NB4 (cell line): Measurements from ENCODE around the gene CGB1.

Source experiments
- MAX ChIP-seq: IDR thresholded peaks from 2 replicates; pipeline ENCODE4 v1.6.1; 2011; ENCODE audit warnings: low read depth, low read length
- POLR2A ChIP-seq: IDR thresholded peaks from 2 replicates; pipeline ENCODE4 v1.6.1; 2011; ENCODE audit warnings: mild to moderate bottlenecking; ENCODE audit not compliant: insufficient read length; ENCODE audit errors: extremely low read depth
- TF ChIP-seq, protein P1 (sequence below): IDR thresholded peaks from one replicate; pipeline ENCODE4 v1.5.1; 2012; ENCODE audit warnings: low read depth, low read length

- TF ChIP-seq, protein P1, sequence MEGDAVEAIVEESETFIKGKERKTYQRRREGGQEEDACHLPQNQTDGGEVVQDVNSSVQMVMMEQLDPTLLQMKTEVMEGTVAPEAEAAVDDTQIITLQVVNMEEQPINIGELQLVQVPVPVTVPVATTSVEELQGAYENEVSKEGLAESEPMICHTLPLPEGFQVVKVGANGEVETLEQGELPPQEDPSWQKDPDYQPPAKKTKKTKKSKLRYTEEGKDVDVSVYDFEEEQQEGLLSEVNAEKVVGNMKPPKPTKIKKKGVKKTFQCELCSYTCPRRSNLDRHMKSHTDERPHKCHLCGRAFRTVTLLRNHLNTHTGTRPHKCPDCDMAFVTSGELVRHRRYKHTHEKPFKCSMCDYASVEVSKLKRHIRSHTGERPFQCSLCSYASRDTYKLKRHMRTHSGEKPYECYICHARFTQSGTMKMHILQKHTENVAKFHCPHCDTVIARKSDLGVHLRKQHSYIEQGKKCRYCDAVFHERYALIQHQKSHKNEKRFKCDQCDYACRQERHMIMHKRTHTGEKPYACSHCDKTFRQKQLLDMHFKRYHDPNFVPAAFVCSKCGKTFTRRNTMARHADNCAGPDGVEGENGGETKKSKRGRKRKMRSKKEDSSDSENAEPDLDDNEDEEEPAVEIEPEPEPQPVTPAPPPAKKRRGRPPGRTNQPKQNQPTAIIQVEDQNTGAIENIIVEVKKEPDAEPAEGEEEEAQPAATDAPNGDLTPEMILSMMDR, result no peak
- no peak for TF ChIP-seq POLR2A
- no peak for TF ChIP-seq MAX
Observed at GRCh38 chr19:49080392-49080791, 43.7 kb upstream of the CGB1 start.
